ENCODE results near the gene PELI2. TPM values are rescaled to one million over a fixed set of nuclear protein-coding genes. Genes with fewer than 3 reads are reported as not detected.

PELI2 gene
- 10 to 100 TPM; 13.1 to 14.1 TPM for total RNA-seq
- 1 to 10 TPM in 2 of 3 donors, under 1 TPM in 1; 0.91 to 1.9 (median 1.0) TPM for polyA plus RNA-seq
- total RNA-seq: 4.3 to 21.9 (median 12.1) reads per million in 6 experiments

- peak within 1 kb of the TSS; percentile 92 to 96 (median 94) for H3K4me3 Mint-ChIP-seq
- peaks cover 22 to 64% (median 43%) of the 10 kb centered on the region in 4 donors for H3K4me1 Mint-ChIP-seq
- DNase-seq: peak; percentile 77 to 92 (median 86)
- no peaks in the 10 kb centered on the region for H3K36me3 Mint-ChIP-seq
- no peaks in the 10 kb centered on the region for H3K9me3 Mint-ChIP-seq
- H3K27me3 Mint-ChIP-seq: peaks cover 0 to 7% (median 2%) of the 10 kb centered on the region in 5 donors
- ATAC-seq: peak; percentile 79 to 82
- POLR2A ChIA-PET: interaction anchor here (0.6 to 1.7 kb wide), 10 partner anchors 10 to 1216 kb away, joined by 3 to 8 read pairs (median 4); no protein-coding TSS in a partner anchor
- peak within 1 kb of the TSS; percentile 83 to 99 (median 98) for H3K27ac Mint-ChIP-seq
These were observed at the start of gene PELI2 for GRCh38 chr14:56117765-56118610. TSS of gene PELI2 (plus strand) at chr14:56118411. CDS start at chr14:56118661, 250 bp downstream.

- ATAC-seq: no peak
- no peak for DNase-seq
These were observed 44.4 kb upstream of the PELI2 start for GRCh38 chr14:56073799-56074198.

GRCh38 chr14:56075301-56075700 lies 42.9 kb upstream of the PELI2 start:
- no peak overlapping the region for H3K27ac Mint-ChIP-seq
- H3K4me3 Mint-ChIP-seq: no peak overlapping the region
- no peaks in the 10 kb centered on the region for H3K9me3 Mint-ChIP-seq
- no peak for DNase-seq
- H3K27me3 Mint-ChIP-seq: peaks cover 3 to 37% (median 19%) of the 10 kb centered on the region in 5 donors
- H3K36me3 Mint-ChIP-seq: peaks cover 0 to 1% (median 0%) of the 10 kb centered on the region in 3 donors
- no peaks in the 10 kb centered on the region for H3K4me1 Mint-ChIP-seq
- ATAC-seq: no peak
- POLR2A ChIA-PET: no interaction called here

More at GRCh38 chr14:56073799-56074198, 44.4 kb upstream of the PELI2 start:
- POLR2A ChIA-PET: no interaction called here
- Mint-ChIP-seq H3K27ac (peak overlapping the region in 1 of 10 donors; percentile 42), H3K4me1 (no peaks in the 10 kb centered on the region), H3K27me3 (peaks cover 3 to 36% (median 19%) of the 10 kb centered on the region in 5 donors), H3K4me3 (no peak overlapping the region), H3K36me3 (peaks cover 0 to 1% (median 0%) of the 10 kb centered on the region in 3 donors), H3K9me3 (no peaks in the 10 kb centered on the region)

GRCh38 chr14:56081139-56081538 lies 37.1 kb upstream of the PELI2 start:
- Mint-ChIP-seq H3K9me3 (no peaks in the 10 kb centered on the region), H3K4me3 (no peak overlapping the region), H3K4me1 (no peaks in the 10 kb centered on the region), H3K27me3 (peaks cover 15 to 59% (median 26%) of the 10 kb centered on the region in 5 donors), H3K36me3 (peaks cover 0 to 1% (median 0%) of the 10 kb centered on the region in 3 donors), H3K27ac (no peak overlapping the region)
- ATAC-seq (no peak), DNase-seq (no peak)
- POLR2A ChIA-PET: no interaction called here

- no peak overlapping the region for H3K27ac Mint-ChIP-seq
- no peaks in the 10 kb centered on the region for H3K9me3 Mint-ChIP-seq
- ATAC-seq: no peak
- POLR2A ChIA-PET: interaction anchor here (0.6 kb wide), 1 partner anchor 396 kb away, joined by 3 read pairs; no protein-coding TSS in a partner anchor
- peaks cover 15 to 54% (median 24%) of the 10 kb centered on the region in 5 donors for H3K27me3 Mint-ChIP-seq
- no peaks in the 10 kb centered on the region for H3K4me1 Mint-ChIP-seq
- DNase-seq: no peak
- H3K36me3 Mint-ChIP-seq: peaks cover 0 to 1% (median 0%) of the 10 kb centered on the region in 3 donors
- no peak overlapping the region for H3K4me3 Mint-ChIP-seq
These were observed 35.3 kb upstream of the PELI2 start for GRCh38 chr14:56082880-56083279.

- Mint-ChIP-seq H3K27ac (no peak overlapping the region), H3K27me3 (peaks cover 11 to 44% (median 20%) of the 10 kb centered on the region in 5 donors), H3K4me3 (no peak overlapping the region), H3K4me1 (no peaks in the 10 kb centered on the region), H3K36me3 (no peaks in the 10 kb centered on the region), H3K9me3 (no peaks in the 10 kb centered on the region)
- DNase-seq: no peak
- POLR2A ChIA-PET: no interaction called here
- ATAC-seq: no peak
These were observed 32.7 kb upstream of the PELI2 start for GRCh38 chr14:56085471-56085870.

GRCh38 chr14:56087671-56088471 lies 30.3 kb upstream of the PELI2 start:
- H3K4me3 Mint-ChIP-seq: no peak overlapping the region
- POLR2A ChIA-PET: no interaction called here
- H3K36me3 Mint-ChIP-seq: no peaks in the 10 kb centered on the region
- ATAC-seq: no peak
- no peaks in the 10 kb centered on the region for H3K4me1 Mint-ChIP-seq
- H3K27me3 Mint-ChIP-seq: peaks cover 7 to 30% (median 16%) of the 10 kb centered on the region in 5 donors
- no peak for DNase-seq
- H3K9me3 Mint-ChIP-seq: no peaks in the 10 kb centered on the region
- peak overlapping the region in 1 of 10 donors; percentile 17 for H3K27ac Mint-ChIP-seq

- Mint-ChIP-seq H3K4me1 (no peaks in the 10 kb centered on the region), H3K27me3 (peaks cover 5 to 30% (median 15%) of the 10 kb centered on the region in 5 donors), H3K4me3 (no peak overlapping the region), H3K36me3 (no peaks in the 10 kb centered on the region), H3K27ac (no peak overlapping the region), H3K9me3 (no peaks in the 10 kb centered on the region)
- no peak for ATAC-seq
- POLR2A ChIA-PET: no interaction called here
- DNase-seq: no peak
These were observed 29.3 kb upstream of the PELI2 start for GRCh38 chr14:56088941-56089340.

- Mint-ChIP-seq H3K4me1 (no peaks in the 10 kb centered on the region), H3K4me3 (no peak overlapping the region), H3K36me3 (peaks cover 0 to 9% (median 0%) of the 10 kb centered on the region in 3 donors), H3K27me3 (peaks cover 2 to 25% (median 12%) of the 10 kb centered on the region in 5 donors), H3K27ac (no peak overlapping the region), H3K9me3 (peaks cover 0 to 19% (median 0%) of the 10 kb centered on the region in 9 donors)
- ATAC-seq (no peak), DNase-seq (no peak)
- POLR2A ChIA-PET: no interaction called here
These were observed 25.4 kb upstream of the PELI2 start for GRCh38 chr14:56092763-56093162.

GRCh38 chr14:56094076-56094475 lies 24.1 kb upstream of the PELI2 start:
- H3K4me1 Mint-ChIP-seq: no peaks in the 10 kb centered on the region
- peaks cover 0 to 9% (median 0%) of the 10 kb centered on the region in 3 donors for H3K36me3 Mint-ChIP-seq
- POLR2A ChIA-PET: no interaction called here
- no peak overlapping the region for H3K4me3 Mint-ChIP-seq
- DNase-seq (no peak), ATAC-seq (no peak)
- peaks cover 0 to 19% (median 0%) of the 10 kb centered on the region in 9 donors for H3K9me3 Mint-ChIP-seq
- peaks cover 2 to 25% (median 12%) of the 10 kb centered on the region in 5 donors for H3K27me3 Mint-ChIP-seq
- no peak overlapping the region for H3K27ac Mint-ChIP-seq

GRCh38 chr14:56098021-56098420 lies 20.2 kb upstream of the PELI2 start:
- Mint-ChIP-seq H3K27ac (no peak overlapping the region), H3K36me3 (peaks cover 0 to 9% (median 2%) of the 10 kb centered on the region in 3 donors), H3K9me3 (peaks cover 0 to 19% (median 0%) of the 10 kb centered on the region in 9 donors), H3K4me3 (no peak overlapping the region), H3K27me3 (peaks cover 2 to 25% (median 15%) of the 10 kb centered on the region in 5 donors), H3K4me1 (no peaks in the 10 kb centered on the region)
- no peak for DNase-seq
- no peak for ATAC-seq
- POLR2A ChIA-PET: no interaction called here

GRCh38 chr14:56099081-56099797 lies 19.0 kb upstream of the PELI2 start:
- H3K27ac Mint-ChIP-seq: no peak overlapping the region
- DNase-seq (no peak), ATAC-seq (no peak)
- peaks cover 2 to 20% (median 16%) of the 10 kb centered on the region in 5 donors for H3K27me3 Mint-ChIP-seq
- peaks cover 0 to 9% (median 2%) of the 10 kb centered on the region in 3 donors for H3K36me3 Mint-ChIP-seq
- POLR2A ChIA-PET: no interaction called here
- no peak overlapping the region for H3K4me3 Mint-ChIP-seq
- no peaks in the 10 kb centered on the region for H3K4me1 Mint-ChIP-seq
- H3K9me3 Mint-ChIP-seq: peaks cover 0 to 19% (median 0%) of the 10 kb centered on the region in 9 donors

All from naive thymus-derived CD8-positive, alpha-beta T cell (primary cell).